ENCODE results near the gene TMEM115.

Gene TMEM115

DNA sequence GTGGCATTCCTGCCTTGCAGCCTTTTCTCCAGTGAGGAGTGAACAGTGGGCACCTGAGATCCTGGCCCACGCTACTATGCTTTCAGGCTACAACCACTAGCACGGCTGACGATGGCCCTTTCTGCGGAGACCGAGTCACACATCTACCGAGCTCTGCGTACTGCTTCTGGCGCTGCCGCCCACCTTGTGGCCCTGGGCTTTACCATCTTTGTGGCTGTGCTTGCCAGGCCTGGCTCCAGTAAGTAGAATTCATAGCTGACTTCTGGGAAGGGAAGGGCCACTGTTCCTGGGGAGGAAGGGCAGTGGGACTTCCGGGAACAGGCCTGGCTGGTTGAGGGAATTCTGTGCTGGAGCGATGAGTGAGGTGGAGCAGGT is 8.0 kb downstream of the TMEM115 start:
- DNase-seq = no peak

DNA sequence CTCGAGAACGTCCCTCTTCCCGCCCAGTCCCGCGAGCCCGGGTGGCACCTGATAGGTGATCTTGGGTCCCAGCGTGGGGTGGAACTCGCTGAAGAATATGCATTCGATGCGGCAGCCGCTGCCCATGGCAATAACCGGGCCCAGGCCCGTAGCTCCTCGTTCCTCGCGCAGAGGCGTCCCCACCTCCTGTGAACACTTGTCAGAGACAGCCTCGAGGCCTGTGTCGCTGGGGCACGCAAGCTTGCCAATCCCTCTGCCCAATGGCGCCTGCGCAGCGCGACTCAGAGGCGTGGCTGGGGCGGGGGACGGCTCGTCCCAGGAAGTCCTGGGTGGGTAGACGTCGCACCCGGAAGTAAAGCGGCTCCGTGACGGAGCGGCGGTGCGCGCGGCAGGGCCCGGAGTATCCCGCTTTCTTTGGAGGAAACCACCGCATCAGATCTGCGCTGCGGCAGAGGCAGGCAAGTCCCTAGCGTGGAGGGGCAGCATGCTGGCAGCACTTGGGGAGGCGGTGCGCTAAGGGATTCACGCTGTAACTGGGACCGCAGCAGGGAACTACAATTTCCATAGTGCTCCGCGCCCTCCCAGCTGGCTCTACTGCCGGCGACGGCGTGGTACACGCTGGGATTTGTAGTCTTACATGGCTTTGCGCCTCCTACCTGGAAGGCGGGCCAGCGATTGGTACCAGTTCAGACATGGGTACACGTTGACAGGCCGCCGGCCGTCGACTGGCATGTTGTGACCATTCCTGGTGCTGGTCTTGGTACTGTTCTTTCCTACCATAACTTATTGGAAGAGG is 8.6 kb downstream of the TMEM115 start, which contains the start of the genes CYB561D2 and NPRL2:
Gene CYB561D2 (plus strand): TSS at position 336 of the 796 bp plus-strand sequence. CDS start 572 bp downstream, outside the sequence.
Gene NPRL2 (minus strand): TSS at position 249 of the 796 bp plus-strand sequence. CDS start 123 bp downstream, at position 126.
- peak; percentile 71 for DNase-seq

DNA sequence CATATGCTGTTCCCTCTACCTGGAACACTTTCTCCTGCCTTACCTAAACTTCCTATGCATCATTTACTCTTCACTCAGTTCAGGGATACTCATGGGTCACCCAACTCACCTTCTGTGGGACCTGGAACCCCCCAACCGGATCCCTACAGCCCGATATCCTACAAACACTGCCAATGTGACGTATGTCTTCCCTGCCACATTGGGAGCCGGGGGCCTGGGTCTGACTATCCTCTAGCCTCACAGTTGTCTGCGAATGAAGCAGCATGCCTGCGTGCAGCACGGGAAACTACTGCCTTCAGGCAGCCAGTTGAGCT is 9.2 kb downstream of the TMEM115 start:
- DNase-seq = no peak

DNA sequence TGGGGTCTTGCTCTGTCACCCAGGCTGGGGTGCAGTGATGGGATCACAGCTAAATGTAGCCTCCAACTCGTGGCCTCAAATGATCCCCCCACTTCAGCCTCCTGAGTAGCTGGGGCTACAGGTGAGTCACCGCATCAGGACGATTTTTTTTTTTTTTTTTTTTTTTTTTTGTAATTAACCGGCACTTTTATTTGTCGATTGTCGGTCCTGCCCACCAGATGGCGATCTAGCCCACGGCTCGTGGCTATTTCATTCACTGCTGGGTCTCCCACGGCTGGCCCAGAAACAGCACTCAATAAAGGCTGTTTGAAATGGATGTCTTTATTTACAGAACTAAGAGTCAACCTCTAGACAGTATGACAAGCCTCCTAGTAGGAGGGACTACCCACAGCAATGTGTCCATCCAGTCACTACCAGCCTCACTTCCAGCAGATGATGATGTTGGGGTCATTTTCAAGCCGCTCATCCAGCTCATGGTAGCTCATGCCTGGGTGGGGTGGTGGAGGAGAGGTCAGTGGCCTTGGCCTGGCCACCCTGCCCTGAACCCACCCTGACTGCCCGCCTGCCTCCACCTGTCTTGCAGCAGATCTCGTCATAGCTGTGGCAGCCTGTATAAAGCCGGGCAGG is 12.0 kb downstream of the TMEM115 start:
- DNase-seq = peak; percentile 50

DNA sequence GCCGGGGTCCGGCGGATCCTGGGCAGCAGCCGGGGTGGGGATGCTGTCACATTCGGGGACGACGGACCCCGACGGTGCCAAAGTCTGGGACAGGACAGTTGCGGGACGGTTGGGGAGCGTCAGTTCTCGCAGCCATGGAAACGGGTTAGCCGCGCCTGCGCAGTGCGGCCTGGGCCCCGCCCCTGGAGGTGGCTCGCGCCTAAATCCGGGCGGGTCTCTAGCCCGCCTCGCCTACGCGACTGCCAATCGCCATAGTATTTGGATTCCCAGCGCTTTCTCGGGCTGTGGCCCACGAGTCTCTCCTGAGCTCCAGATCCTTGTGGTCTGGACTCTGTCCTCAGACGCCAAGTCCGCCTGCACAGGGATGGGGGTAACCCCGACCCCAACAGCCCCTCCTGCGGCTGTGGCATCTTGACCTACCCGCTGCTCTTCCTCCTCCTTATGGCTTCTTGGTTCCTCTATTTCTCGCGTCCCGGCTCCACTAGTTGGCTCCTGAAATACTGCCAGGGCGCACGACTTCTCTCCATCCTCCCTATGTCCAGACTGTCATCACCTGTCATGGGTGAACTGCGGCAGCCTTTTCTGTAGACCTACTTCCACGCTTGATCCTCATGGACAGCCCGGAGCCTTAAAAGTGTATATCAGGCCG is 13.6 kb downstream of the TMEM115 start, which contains the start of gene ZMYND10:
Gene ZMYND10 (minus strand): TSS at position 147 of the 649 bp plus-strand sequence. CDS start 153 bp downstream, outside the sequence.
- DNase-seq = no peak

DNA sequence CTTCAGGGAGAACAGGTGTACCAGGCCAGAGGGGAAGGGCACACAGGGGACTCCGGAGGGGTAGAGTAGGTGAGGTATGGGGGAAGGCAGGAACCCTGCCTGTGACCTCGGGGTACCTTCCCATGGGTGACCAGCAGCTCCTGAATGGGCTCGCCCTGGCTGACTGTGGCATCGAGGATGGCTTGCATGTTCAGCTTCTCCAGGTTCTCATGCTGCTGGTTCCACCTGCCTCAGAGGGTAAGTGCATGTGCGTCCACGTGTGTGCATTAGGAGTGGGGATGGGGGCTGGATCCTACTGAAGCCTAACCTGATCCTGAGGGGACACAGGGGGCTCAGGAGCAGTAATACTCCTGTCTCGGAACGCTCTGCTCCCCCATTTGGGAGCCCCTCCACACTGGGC is 14.3 kb downstream of the TMEM115 start:
- DNase-seq = no peak

DNA sequence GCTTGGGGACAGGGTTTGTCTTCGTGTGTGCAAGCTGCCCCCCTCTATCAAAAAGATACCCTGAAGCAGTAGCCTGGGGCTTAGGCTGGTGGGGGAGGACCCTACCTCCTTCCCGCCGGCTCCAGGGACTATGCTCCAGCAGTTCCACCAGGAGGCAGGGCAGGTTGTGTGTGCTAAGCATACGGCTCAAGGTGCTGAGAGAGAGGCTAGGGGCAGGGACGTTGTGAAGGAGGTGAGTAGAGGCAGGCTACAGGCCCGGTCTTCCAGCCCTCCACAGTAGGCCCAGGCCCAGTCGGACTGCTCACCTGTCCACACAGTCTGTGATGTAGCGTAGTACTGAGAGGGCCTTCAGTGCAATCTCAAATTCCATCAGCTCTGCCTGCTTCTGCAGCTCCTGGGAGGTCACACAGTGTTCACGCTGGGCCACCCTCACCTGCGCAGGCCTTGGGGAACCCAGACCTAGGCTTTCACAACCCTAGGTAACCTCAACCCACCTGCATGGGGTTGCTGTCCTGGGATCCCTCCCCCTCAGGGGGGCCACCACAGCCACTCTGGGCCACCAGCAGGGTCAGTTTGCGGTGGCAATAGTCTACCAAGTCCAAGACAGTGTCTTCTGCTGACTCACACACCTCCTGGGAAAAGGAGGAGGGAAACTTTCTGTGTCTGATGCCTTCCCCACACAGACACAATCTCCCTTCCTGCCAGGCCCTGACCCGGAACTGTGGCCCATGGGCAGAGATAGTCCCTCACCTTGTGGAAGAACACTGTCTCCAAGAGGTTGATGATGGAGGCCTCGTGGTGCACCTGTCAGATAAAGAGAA is 16.3 kb downstream of the TMEM115 start:
- DNase-seq = no peak

DNA sequence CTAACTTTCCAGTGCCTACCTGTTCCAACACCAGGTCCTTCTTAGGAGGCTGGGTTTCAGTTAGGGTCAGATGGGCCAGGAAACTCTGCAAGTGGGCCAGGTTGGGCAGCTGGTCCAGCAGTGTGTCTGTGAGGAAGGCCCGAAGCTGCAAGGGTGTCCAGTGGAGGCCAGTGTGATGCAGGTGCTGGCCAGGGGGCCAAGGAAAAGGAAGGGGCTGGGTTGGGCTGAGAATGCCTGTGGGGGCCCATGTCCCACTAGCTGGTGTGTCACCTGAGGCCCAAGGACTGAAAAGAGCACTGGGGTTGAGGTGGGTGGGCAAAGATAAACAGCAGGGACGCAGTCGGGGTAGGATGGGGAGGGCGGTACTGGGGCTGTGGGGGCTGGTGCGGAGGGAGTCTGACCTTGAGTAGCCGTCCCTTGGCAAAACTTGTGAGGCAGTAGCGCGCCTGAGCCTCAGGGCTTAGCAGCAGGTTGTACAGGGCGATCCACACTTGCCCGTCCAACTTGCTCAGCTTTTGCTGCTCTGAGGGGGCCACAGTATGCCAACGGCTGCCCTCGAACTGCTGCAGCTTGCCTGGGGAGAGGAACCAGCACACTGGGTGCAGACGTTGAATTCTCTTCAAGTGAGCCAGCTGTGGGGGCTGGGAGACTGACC is 17.2 kb downstream of the TMEM115 start:
- no peak for DNase-seq

DNA sequence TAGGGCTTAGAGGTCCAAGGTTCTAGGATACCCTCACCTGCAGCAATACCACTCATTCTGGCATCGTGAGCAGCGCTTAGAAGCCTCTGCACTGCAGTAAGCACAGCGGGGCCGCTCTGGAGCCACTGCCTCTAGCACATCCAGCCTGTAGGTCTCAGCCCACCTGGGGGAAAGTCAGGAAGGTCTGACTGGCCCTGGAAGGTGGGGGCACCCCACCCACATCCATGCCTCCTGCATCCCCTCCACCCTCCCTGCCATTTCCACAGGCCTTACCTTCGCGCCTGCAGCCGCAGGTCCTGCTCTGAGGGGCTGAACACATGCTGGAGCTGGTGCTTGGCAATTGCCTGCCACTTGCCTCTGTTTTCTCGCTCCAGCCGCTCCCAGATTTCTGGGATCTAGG is 17.8 kb downstream of the TMEM115 start:
- no peak for DNase-seq

DNA sequence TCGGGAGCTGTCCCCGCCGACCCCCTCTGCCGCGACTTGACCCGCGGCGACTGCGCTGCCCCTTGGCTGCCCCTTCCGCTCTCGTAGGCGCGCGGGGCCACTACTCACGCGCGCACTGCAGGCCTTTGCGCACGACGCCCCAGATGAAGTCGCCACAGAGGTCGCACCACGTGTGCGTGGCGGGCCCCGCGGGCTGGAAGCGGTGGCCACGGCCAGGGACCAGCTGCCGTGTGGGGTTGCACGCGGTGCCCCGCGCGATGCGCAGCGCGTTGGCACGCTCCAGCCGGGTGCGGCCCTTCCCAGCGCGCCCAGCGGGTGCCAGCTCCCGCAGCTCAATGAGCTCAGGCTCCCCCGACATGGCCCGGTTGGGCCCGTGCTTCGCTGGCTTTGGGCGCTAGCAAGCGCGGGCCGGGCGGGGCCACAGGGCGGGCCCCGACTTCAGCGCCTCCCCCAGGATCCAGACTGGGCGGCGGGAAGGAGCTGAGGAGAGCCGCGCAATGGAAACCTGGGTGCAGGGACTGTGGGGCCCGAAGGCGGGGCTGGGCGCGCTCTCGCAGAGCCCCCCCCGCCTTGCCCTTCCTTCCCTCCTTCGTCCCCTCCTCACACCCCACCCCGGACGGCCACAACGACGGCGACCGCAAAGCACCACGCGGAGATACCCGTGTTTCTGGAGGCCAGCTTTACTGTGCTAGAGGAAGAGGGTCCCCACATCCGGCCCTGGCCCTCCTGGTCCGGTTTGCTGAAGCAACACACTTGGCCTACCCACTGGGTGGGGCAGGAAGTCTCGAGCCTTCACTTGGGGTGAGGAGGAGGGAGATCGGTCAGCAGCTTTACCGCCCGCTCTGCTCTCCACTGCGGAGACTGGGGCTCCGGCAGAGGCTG is 18.6 kb downstream of the TMEM115 start, which contains the start of gene RASSF1:
Gene RASSF1 (minus strand): TSS at position 389 of the 882 bp plus-strand sequence. CDS start 31 bp downstream, at position 358.
- no peak for DNase-seq

DNA sequence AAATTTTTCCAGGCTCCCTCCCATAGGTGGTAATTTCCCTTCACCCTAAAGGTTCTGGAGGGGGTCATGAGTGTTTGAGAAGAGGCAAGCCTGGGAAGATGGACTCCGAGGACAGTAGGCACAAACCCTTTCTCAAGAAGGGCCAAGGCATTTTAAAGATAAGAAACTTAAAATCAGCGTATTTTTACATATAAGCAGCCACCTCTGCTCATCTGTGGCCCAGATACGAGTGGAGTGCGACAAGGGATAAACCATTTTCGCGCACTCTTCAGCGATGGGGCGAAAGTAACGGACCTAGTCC is 19.2 kb downstream of the TMEM115 start:
- no peak for DNase-seq

DNA sequence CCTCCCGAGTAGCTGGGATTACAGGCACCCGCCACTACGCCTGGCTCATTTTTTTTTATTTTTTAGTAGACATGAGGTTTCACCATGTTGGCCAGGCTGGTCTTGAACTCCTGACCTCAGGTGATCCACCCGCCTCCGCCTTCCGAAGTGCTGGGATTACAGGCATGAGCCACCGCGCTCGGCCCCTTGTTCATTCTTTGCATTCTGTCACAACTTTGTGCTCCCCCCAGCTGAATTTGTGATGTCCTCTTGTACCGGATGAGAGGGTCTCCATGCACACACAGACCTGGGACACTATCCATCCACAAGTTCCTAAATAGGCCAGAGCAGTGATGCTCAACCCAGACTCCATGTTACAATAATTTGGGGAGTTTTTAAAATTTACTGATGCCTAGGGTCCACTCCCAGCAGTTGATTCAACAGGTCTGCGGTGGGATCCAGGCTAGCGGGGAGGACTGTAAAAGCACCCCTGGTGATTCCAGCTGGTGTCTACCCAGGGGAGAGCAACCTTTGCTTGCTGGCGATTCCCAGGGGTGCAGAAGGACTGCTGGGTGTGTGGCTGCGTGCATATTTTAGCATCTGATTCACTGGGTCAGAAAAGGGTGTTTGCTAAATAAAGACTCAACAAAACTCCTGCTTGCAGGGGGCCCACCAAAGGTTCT is 19.7 kb downstream of the TMEM115 start:
- no peak for DNase-seq

DNA sequence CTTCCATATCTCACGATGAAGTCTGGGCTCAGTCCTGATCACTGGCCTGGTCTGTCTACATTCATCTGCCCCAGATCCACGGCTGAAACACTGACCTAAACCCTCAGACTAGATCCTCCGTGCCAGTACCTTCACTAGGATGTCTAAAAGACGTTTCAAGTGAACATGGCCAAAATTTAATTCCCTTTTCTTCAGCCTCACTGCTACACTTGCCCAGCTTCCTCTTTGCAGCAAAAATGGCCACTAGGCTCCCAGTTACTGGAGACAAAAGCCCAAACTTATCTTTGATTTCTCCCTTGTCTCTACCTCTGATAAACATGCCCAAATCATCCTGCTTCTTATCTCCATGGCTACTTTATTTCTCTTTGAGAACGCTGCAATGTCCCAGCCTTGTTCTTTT is 20.4 kb downstream of the TMEM115 start:
- no peak for DNase-seq

DNA sequence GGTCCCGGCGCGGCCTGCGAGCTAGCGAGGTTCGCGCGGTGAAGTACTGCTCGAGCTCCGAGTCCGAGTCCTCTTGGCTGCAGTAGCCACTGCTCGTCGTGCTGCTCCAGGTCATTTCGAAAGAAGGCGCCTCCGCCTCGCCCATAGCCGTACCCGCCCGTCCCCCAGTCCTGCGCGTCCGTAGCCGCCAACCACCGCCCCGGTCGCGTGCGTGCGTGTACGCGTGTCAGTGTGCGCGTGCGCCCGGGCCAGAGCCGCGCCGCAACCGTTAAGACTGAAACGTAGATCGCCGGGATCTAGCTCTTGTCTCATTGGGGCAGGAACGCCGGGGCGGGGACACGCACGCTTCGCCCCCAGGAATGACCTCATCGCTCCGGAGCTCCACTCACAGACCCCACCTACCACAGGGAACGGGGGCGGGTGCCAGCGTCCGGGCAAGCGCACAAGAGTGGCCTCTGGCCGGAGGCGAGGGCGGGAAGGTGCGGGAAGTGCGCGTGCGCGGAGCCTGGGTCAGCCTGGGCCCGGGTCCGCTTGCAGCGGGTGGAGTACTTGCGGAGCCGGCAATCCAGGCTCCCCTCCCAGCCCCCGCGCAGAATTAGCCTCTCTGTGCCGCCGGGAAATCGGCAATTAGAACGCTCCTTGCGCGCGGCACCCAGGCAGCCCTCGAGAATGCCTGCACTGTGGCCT is 22.0 kb downstream of the TMEM115 start:
- DNase-seq = peak; percentile 92

DNA sequence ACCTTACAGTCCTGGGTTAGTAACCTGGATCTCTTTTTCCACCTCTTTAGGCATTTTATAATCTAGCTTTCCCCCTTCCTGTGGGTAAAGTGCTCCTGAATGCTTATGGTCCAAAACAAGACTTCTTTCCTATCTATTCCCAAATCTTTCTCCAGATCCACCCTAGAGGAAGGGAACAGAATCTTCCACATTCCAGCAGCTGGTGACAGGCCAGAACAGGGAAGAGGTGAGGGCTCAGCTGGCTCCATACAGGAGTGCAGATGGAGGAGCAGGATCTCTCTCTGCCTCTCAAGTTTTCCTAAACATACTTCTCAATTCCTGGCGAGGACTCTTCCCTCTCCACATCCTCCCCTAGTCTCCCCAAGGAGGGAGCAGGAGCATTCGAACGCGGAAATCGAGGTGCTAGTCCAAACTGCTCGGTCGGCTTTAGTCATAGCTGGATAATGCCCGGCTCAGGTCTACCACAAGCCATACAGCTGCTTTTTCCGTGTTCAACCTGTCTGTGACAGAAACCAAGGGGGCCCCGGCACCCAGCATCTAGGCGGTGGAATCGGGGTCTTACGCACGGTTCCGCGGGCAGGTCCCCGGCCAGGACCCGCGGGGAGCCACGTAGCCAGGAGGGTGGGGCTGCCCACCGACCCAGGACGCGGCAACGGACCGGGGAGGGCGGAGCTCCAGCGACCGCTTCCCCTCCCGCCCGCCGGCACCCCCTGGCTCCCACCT is 22.7 kb downstream of the TMEM115 start:
- no peak for DNase-seq

DNA sequence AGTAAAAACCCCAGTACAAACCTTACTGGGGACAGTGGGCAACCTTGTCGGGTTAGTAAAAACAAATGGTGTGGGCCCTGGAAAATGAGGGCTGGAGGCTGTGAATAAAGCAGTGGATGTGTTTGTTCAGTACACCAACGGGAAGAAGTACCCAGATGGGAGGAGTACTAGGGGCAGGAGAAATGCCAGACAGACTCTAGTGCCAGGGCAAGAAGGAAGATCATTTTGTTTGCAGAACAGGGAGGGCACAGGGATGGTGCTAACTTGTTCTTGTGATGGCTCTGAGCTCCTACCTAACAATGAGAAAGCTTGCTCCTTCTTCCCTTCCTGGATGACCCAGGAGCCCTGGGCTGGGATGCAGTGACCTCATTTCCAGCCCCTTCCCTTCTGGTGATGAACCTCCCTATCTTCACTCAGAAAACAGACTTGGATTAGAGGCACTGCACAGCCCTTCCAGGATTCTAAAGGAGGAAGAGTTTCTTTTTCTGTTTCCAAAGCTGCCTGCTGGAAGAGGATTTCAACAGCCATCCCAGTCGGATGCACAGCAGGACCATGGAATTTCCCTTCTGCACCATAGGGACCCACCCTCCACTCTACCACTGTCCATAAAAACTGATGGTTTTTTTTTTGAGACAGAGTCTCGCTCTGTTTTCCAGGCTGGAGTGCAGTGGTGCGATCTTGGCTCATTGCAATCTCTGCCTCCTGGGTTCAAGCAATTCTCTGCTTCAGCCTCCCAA is 24.8 kb downstream of the TMEM115 start:
- no peak for DNase-seq

DNA sequence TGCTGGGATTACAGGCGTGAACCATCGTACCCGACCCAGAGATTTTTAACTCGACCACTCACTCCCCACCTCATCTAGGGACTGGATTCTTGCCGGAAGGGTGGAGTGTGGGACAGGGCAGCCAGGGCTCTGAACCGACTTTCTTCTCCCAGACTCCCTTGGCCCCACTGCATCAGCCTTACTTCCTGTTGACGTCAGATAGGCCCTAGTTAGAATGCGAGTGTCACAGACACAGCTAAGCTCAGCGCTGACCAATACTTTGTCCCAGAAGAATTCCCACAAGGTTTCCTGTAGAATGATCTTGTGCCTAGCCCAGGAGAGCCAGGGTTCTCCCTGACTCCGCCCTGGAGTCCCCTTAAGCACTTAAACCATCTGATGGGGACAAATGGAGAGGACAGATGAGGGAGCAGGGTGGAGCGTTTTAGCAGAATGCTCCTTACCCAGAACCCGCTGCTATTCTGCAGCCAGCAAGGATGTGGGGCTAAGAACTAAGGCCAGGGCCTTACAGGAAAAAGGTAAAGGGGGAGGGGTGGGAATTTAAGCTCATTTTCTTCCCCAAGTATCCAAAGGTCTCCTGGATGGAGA is 25.5 kb downstream of the TMEM115 start:
- DNase-seq = no peak

DNA sequence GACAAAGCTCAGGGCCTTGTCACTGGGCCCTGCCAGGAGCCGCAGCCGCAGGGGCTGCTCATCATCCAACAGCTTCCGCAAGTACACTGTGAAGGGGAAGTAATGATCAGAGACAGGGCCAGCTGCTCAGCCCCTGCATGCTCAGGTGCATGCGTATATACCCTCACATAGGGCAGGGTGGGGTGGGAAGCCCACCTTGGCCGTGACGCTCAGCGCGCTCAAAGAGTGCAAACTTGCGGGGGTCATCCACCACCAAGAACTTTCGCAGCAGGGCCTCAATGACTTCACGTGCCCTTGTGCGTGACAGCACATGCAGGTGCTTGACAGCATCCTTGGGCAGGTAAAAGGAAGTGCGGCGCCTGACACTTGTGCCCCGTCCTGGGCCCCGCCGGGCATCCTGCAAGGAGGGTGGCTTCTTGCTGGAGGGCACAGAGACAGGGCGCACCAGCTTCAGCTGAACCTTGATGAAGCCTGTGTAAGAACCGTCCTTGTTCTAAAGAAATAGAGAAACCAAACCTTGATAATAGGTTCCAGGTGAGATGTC is 27.9 kb downstream of the TMEM115 start:
- DNase-seq = no peak

Measured in NCI-H2029 (cell line).